HG03432 (cell line): ENCODE results near the gene MYORG.
A peak's percentile ranks its signal among the peaks of the same experiment; 100 is the strongest.

Experiments used
- ATAC-seq: cut with Tn5 transposase; IDR thresholded peaks from one replicate; pipeline ENCODE4 v1.9.1; 2021; ENCODE audit warnings: mild to moderate bottlenecking, moderate library complexity; ENCODE audit not compliant: unreplicated experiment

The MYORG gene

DNA sequence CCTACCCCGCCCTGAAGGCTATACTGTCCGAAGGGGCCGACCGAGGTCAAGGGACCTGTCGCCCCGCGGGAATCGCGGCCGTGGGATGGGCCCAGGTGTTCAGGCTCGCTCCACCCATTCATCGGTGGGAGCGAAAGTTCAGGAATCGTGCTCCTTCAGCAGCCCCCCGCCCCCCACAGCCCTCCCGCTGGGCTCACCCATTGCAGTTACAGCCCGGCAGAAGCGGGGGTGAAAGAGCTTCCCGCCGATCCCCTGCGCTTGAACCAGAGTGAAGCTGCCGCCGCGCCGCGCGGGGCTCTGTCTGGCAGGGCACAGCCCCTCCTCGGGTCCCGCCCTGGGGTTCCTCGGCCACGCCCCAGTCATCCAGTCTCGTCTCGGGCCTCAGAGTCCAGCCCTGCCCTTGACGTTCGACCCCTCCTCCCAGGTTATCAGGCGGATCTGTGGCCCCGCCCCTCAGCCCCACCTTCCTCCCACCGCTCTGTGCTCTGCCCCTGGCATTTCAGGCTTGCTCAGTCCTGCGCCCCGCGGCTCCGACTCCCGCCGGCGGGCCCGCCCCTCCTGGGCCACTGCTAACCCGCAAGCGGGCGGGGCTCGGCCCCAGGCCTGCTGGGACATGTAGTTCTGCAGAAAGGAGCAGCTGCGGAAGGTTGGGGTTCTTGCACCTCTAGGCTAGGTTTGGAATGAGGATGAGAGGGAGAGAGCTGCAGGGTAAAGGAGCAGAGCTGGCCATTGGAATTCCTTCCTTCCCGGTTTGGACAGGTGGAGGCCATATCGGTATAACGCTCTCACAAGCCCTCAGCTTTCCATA lies at the start of gene MYORG:
TSS of gene MYORG (minus strand) at position 303 of the 808 bp plus-strand sequence. CDS start 3,955 bp downstream, outside the sequence.
- ATAC-seq = peak; percentile 83

DNA sequence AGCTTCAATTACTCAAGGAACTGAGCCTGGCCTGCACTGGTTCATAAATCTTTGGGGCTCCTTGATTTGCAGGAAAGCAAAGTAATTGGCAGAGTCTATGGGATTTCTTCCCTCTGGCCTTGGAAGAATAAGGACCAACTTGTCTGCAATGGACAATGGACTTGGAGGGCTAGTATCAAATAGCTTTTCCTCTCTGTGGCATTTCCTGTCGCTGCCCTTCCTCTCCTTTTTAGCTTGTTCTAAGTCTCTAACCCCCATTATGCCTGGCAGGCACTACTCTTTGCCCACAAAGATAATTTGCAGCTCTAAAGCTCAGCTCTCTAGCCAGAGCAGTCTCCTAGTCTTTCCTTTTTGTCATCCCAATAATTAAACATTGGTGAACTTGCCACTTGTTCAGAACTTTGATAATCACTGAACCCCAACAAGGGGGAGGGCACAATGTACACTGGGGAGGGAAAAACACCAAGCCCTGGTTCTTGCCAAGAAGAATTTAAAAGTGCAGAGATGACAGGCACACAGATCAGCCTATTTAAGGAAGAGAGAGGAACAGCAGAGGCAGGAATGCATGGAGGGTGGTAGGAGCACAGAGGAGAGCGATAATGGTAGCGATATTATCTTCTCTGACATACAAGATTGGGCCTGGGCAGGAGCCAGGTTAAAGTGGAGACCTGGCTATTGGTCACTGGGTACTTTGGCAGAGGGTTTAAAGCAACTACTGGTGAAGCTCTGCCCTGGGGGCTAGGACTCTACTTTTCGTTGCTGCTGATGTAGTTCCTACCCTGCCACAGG lies 43.2 kb upstream of the MYORG start:
- no peak for ATAC-seq

DNA sequence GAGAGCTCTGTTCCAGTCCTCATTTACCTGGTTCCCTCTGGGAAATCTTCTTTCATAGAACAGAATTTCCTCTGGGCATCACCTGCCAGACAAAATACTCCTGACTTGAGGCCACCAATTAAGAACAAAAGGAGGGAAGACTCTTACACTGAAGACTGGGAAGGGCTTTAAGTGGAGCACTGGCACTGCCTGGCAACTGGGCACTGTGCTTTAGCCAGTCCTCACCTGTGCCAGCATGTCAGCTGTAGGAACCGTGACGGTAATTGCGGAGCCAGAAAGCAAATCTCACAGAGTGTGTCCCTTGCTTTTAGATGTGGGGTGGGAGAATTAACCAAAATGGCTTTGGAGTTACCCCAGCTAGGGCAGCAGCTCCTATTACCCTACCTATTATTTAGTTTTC lies 41.0 kb upstream of the MYORG start:
- no peak for ATAC-seq

DNA sequence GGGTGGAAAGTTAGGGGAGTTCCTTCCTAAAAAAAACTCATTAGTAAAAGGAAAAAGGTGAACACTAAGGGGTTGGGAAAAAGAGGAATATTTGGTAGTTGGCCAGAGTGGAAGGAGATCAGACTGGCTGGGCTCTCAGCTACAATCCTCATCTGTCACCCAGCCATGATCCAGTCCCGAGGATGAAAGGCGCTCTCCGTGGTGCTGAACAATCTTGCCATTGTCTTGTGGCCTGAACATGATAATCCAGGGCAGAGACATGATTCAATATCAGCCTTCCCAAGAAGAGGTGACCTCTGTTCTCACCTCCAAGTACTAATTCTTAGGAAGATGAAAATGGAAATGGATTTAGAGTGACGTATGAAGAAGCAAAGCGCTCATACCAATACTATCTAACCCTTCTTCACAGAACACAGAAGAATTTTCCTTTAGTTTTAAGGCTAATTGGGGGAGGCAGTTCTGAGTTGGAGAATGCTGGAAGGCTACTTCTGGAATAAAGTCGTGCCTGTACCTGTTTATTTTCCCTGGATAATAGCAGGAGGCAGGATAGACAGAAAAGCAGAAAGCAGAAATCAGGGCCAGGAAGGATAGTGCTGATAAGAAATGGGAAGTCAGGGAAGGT lies 36.6 kb upstream of the MYORG start:
- no peak for ATAC-seq

DNA sequence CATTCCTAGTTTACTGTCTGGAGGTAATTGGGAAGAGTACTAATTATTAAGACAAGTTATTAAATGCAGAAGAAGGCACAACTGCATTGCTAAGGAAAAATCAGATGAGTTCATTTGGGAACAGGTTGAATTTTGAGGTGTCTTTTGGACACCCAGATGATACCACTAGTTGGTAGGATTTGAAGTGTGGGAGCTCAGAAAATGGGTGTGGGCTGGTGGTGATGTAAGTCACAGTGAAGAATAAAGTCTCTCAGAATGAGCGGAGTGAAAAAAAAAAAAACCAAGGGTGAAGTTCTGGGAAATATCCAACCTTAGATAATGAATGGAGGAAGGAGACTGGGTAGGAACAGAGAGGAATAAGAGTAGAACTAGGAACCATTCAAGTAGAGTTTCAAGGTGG lies 35.6 kb upstream of the MYORG start:
- no peak for ATAC-seq

DNA sequence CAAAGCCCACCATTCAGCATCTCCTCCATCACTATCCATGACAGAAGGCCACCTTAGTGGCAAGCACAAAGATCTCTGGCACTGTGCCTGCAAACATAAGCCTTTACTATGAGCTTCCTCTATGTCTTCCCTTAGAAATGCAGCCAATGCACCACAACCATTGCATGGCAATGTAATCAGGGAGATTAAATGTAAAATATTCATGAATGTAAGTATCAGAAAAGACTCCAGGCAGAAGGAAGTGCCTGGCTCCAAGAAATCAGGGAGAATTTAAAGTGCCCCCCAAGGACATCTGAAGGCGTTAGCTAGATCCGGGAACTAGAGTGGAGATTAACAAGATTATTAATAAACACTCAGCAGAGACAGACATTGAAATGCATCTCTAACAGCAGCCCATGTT lies 32.5 kb upstream of the MYORG start:
- no peak for ATAC-seq

DNA sequence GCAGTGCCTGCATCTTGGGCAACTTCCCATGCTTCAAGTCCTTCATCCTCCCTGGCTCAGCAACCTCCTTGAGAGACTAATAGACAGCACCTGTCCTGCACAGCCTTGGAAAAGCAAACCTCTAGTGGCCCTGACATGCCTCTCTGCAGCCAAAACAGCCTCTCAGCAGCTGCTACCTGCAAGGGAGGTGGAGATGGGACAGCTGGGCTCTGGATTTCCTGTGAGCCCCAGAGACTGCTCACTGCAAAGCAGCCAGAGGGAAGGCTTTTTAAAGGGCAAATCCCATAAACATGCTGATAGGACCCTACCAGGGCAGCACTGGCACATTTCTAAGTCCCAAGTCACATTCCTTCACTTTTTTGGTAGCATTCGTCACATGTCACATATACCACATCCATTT lies 31.5 kb upstream of the MYORG start:
- no peak for ATAC-seq

DNA sequence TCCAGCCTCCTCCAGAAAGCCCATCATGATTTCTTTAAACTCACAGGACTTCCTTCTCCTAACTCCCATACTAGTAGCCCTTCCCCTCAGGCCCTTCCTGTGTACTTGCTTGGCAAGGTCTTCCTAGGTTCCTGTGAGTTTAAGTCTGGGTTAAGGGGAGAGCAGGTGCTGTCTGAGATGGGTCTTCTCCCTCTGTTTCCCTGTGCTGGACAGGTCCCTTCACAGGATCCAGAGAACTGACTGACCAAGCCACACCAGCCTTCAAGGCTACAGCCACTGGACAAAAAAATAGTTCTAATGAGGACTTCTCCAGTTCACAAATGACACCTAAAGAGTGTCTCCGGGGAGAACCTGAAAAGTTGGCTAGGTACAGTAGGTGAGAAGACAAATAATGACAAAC lies 29.5 kb upstream of the MYORG start:
- ATAC-seq = no peak

DNA sequence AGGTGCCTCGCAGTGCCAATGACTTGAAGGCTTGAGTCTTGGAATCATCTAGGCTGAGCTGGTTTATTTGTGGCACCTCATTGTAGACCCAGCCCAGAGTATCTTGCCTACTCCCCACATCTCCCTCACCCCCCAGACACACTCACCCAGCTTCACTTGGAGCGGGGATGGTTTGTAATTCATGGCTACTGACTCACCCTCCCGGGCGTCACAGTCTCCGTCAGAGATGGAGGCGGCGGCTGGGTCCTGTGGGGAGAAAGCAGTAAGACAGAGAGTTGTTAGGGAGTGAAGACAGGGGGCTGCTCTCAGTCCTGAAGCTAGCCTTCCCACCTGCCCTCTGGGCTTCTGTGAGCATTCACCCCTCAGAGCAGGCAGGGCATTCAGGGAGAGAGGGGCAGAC lies 29.0 kb upstream of the MYORG start:
- ATAC-seq = no peak

DNA sequence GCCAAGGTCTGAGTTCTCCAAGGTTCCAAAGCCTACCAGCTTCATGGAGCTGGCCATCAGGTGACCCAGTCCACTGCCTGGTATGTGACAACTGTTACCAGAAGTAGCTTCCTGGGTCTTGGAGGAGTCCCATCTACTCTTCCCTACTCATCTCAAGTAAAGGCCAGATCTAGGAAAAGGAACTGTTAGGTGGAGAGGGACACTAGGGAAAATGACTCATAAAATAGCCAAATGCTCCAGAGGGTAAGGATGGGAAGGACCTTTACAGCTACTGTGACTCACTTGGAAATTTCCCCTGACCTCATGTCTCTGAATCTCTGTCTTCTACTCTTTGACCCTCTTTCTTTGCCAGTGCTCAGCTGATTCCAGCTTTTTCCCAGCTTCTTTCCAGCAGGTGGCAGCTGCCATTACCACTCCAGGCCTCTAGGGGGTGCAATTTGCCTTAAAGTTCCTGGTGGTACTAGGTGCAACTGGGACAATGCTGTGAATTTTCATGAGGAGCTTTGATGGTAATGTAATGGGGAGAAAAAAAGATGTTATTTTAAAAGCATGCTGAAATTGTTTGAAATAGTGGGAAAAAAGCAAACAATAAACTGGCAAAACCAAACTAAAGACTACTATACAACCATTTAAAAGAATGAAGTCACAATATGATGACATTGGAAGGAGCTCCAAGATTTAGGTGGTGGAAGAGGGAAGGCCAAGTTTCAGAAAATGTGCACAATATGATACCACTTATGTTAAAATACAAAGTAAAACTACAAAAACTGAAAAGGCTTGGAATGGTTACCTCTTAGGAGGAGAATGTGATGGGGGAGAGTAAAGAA lies 27.1 kb upstream of the MYORG start:
- no peak for ATAC-seq

DNA sequence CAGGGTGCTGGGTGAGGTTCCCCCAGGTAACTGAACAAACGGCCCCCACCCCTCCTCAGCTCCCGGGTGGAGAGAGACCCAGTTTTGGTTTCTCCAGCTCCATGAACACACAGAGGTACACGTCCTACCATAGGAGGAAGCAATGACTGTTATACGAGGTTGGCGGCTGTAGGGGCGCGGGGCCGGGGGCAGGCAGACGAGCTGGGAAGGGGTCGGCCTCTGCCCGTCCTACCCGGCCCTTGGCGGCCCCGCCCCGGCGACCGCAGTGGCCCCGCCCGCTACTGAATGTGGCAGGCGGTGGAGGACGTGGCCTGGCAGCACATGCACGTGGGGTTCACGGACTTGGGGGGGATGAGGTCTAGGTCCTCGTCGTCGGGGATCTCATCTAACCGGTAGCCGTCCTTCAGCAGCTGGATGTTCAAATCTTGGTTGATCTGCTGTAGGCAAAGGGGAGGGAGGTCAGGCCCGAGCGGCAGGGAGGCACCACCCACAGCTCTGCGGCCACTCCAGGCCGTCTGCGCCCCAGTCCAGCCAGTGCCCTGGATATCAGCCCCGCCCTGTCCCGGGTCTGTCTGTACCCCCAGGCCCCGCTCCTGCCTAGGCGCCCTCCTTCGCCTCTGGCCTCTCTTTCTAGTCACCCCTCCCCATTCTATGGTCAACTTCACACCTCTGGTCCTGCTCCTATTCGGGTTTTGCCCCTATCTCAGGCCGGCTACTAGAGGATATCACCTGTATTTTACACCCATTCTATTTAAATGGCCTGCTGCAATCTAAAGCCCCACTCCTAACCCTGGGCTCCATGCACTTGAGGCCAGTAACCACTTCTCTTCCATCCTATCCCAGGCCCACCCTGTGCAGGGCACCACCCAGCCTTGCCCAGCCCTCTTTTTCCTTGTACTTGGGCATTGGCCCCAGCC lies 24.2 kb upstream of the MYORG start:
- no peak for ATAC-seq

DNA sequence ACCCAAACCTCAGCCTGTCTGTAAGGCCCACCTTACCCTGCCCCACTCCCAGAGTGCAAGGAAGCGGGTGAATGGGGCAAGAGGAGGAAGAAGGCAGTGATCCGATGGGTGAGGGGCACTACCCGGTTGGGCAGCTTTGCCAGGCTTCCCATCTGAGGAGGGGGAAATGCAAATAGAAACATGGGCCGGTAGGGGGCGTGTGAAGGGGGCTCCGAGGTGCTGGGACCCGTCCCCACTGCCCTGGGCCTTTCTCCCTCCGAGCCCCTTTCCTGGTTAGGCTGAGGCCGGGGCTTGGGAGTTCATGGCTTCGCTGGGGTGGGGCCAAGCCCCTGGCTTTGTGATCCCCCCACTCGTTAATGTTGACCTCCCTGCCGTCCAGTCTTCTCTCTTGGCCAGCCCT lies 23.6 kb upstream of the MYORG start:
- ATAC-seq = no peak

DNA sequence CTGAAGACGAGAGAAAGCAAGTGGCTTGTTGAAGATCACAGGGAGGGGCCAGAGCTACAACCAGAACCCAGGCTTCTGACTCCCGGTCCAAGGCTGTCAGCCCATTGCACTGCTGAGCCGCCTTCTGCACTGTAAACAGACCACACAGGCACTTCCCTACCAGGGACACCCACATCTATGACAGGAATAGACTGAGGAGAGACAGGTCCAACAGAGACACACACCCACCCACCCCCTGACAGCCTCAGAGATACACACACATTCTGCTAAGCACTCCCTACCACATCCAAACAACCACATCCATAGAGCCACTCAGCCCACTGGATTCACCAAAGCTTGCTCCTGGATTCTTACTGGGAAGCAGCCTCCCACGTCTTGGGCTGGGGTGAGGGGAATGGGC lies 23.0 kb upstream of the MYORG start:
- no peak for ATAC-seq

DNA sequence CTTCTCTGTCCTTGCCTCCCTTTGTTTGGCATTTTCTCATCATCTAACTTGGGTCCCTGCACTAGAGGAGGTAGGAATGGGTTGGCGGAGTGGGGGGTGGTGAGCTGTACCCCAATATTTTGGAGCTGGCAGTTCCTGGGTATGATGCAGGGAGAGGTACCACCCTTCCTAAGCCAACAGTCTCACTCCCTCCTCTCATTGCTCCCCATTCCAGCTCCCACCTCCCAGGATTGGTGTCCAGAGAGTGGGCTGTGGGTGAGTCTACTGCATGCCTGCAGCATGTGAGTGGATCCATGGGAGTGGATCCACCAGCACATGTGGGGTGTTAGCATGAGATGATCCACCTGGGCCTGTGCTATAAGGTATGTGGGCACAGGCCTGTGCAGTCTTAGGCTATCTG lies 22.2 kb upstream of the MYORG start:
- no peak for ATAC-seq

DNA sequence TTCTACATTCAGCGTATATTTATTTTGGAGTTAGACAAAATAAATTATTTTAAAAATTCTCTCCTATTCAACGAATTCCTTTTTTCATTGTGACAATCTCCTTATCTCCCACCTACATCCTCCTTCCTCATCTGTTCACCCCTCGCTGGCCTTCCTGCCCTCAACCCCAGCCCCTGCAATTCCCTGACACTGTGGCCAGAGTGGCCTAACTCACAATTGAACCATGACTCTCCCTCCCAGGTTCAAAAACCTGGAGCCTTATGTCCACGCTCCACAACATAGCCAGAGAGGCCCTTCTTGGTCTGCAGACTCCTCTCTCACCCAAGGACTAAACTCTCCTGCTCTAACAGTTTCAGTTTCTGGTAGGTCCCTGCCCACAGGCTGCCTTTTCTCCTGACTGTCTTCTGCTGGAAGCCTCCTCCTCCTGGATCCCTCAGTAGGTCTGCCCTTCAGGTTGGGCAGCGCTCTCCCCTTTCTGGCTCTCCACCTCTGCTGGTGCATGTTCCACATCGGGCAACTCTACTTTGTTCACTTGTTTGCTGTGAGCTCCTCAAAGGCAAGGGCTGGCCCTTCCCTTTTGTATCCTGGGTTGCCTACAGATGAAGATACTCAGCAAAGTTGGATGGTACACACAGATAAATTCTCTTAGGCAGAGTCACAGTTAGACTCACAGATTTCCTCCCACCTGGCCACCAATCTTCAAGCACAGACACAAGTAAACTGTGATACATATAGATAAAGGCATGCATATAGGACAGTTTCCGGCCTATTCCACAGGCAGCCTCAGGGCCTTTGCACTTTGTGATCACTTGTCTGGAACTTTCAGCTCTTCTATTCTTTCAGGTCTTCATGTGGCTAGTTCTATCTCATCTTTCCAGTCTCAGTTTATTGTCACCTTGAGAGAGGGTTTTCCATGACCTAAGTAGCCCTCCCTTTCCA lies 19.8 kb upstream of the MYORG start:
- ATAC-seq = no peak

DNA sequence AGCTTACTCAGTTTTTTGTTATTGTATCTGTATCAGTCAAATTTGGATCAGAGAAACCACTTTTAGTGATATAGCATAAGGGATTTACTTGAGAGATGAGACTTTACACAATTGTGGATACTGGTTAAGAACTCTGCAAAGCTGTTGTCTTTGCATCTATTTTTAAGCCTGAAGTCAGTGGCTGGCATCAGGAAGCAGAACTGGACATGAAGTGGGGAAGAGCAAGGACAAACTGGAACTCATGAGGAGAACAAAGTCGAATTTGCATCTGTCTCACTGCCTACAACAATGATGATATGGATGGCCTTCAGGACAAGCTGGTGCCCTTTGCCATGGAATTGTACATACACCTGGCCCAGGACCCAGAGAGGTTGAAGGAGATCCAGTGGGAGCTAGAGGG lies 15.8 kb upstream of the MYORG start:
- ATAC-seq = no peak

DNA sequence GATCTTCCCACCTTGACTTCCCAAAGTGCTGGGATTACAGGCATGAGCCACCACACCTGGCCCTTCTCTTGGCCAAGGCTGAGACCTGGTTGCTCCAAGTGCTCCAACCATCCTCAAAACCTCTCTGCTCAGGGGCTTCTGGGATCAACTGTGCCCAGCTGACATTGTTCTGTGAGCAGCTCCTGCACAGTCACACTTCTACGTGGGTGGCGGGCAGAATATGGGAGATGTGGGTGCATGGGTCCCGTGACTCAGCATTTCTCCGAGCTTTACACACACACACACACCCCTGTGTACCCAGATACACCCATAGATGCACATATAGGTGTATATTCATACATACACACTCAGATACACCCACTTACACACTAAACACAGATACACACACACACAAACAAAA lies 10.5 kb upstream of the MYORG start:
- ATAC-seq = no peak

DNA sequence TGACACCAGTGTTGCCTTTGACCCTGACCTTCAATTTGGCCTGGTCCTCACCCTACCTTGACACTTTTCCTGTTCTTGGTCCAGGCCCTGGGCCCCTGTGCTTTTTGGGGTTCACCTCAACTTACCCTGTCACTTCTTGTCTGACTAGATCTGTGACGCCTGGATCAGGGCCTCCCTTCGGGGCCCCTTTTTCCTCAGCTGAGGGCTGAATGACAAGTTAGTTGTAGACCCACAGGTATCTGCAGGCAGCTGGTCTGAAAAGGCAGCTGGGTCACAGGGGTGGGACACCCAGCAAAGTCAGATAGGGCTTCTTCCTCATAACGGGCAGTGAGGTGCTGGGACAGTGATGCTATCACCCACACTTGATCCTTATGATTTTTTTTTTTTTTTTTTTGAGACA lies 10.0 kb upstream of the MYORG start:
- no peak for ATAC-seq
